HFF-Myc (cell line): ENCODE data around the gene MTRF1L.
A peak's percentile ranks its signal among the peaks of the same experiment; 100 is the strongest.

Experiments used
- DNase-seq: peaks from one replicate; pipeline ENCODE4 v3.0.0-alpha.2; 2011; ENCODE audit warnings: low read depth; ENCODE audit errors: extremely low read depth
- H3K4me3 ChIP-seq: replicated peaks from 2 replicates; pipeline ENCODE4 v1.5.1; 2011; ENCODE audit warnings: low read depth, mild to moderate bottlenecking, control low read depth, low read length
- CTCF ChIP-seq: IDR thresholded peaks from 2 replicates; pipeline ENCODE4 v1.5.1; 2012; ENCODE audit warnings: mild to moderate bottlenecking, low read depth, low read length, control low read depth; ENCODE audit errors: missing control alignments

The MTRF1L gene

GRCh38 chr6:152950240-152950639 is 52.3 kb downstream of the MTRF1L start:
- DNase-seq: no peak
- no peak overlapping the region for H3K4me3 ChIP-seq
- no peak for TF ChIP-seq CTCF

- DNase-seq: peak; percentile 22
- no peak overlapping the region for H3K4me3 ChIP-seq
- TF ChIP-seq CTCF: peak; percentile 43
Observed at GRCh38 chr6:152948150-152948768, 54.2 kb downstream of the MTRF1L start.

GRCh38 chr6:152946995-152947394 is 55.5 kb downstream of the MTRF1L start:
- no peak for TF ChIP-seq CTCF
- H3K4me3 ChIP-seq: no peak overlapping the region
- no peak for DNase-seq

GRCh38 chr6:152946484-152946883 is 56.0 kb downstream of the MTRF1L start:
- no peak for TF ChIP-seq CTCF
- no peak for DNase-seq
- no peak overlapping the region for H3K4me3 ChIP-seq

- no peak overlapping the region for H3K4me3 ChIP-seq
- no peak for DNase-seq
- no peak for TF ChIP-seq CTCF
Observed at GRCh38 chr6:152943260-152943897, 59.1 kb downstream of the MTRF1L start.

- no peak overlapping the region for H3K4me3 ChIP-seq
- TF ChIP-seq CTCF: no peak
- no peak for DNase-seq
Observed at GRCh38 chr6:152942319-152942869, 60.1 kb downstream of the MTRF1L start.
